ENCODE measurements around the gene L1CAM. TPM values are rescaled to one million over a fixed set of nuclear protein-coding genes. Genes with fewer than 3 reads are reported as not detected.

The L1CAM gene
- total and polyA plus RNA-seq, 2 of the 8 experiments (the other 6 are each of a cell fraction or from before 2014, with no cell fraction given): 11.0 to 43.0 TPM

DNA sequence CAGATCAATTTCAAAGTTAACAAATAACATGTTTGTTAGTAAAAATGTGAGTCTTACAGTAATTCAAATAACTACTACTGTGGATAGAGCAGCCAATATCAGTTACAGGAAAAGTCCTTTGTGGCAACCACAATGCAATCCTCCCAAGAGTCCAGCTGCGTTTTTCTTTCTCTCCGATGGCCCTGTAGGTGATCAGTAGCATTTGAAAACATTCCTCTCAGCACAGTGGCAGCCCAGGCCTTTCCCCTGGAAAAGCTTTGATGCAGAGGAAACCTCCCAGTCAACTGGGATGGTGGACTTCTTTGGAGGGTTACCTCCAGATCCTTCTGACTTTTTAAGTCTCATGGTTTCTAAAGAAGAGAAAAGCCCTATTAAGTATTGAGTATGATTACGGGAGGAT, 37.6 kb downstream of the L1CAM start (continued):
- no peak for TF ChIP-seq CHD7 (IDR thresholded peaks at IDR 0.05; ENCODE audit: insufficient replicate concordance, low read length)
- no peak for TF ChIP-seq CHD1 (IDR thresholded peaks at IDR 0.05; ENCODE audit: low read depth, low read length)
- TF ChIP-seq NANOG (IDR thresholded peaks at IDR 0.05; ENCODE audit: insufficient read depth, low read depth, low read length, poor library complexity, severe bottlenecking): peak; percentile 59
- TF ChIP-seq YY1 (IDR thresholded peaks at IDR 0.05; ENCODE audit: low read depth, low read length): 0 out of 2 replicates have a peak, but pooled peaks have one; percentile 19
- peak; percentile 78 for TF ChIP-seq SP1 (IDR thresholded peaks at IDR 0.05; ENCODE audit: low read depth, low read length)
- no peak for TF ChIP-seq EP300 (IDR thresholded peaks at IDR 0.05; ENCODE audit: borderline replicate concordance in 1 of 2, low read depth in 2 of 2, low read length in 2 of 2)
- TF ChIP-seq RFX5 (IDR thresholded peaks at IDR 0.05; ENCODE audit: borderline replicate concordance, low read depth, low read length): no peak
